ENCODE measurements around the gene SELENOP. TPM values are rescaled to one million over a fixed set of nuclear protein-coding genes. Genes with fewer than 3 reads are reported as not detected.

SELENOP gene
- total RNA-seq, 4 donors from 2014 or later = 248 to 758 (median 461) TPM

Other genes with a start within 250 kb of the SELENOP start
- gene CCDC152, start 55.1 kb downstream of the SELENOP start, total RNA-seq = 1 to 10 TPM in 1 of 4 donors, under 1 TPM in 1, not detected in 2; 0.76 to 3.9 TPM
- gene ANXA2R, start 228.4 kb upstream of the SELENOP start, total RNA-seq = 10 to 100 TPM in 2 of 4 donors, 1 to 10 TPM in 2; 2.4 to 62.8 (median 8.5) TPM

All from uterus (tissue), 4 donors.